ENCODE data around the gene NAIF1.

Gene NAIF1

DNA sequence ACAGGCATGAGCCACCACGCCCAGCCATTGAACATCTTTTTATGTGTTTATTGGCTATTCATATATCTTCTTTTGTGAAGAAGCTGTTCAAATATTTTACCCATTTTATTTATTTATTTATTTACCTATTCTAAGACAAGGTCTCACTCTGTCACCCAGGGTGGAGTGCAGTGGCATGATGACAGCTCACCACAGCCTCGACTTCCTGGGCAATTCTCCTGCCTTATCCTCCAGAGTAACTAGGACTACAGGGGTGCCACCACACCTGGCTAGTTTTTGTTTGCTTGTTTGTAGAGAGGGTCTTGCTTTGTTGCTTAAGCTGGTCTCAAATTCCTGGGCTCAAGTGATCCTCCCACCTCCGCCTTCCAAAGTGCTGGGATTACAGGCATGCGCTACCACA, 33.5 kb downstream of the NAIF1 start:
- TF ChIP-seq POLR2AphosphoS5 (IDR thresholded peaks at IDR 0.05; ENCODE audit: low read depth, low read length): no peak
- TF ChIP-seq FOXP2 (optimal IDR thresholded peaks at IDR 0.05; ENCODE audit: borderline replicate concordance, extremely low read depth, extremely low read length, insufficient read depth): no peak
- TF ChIP-seq, protein P1, sequence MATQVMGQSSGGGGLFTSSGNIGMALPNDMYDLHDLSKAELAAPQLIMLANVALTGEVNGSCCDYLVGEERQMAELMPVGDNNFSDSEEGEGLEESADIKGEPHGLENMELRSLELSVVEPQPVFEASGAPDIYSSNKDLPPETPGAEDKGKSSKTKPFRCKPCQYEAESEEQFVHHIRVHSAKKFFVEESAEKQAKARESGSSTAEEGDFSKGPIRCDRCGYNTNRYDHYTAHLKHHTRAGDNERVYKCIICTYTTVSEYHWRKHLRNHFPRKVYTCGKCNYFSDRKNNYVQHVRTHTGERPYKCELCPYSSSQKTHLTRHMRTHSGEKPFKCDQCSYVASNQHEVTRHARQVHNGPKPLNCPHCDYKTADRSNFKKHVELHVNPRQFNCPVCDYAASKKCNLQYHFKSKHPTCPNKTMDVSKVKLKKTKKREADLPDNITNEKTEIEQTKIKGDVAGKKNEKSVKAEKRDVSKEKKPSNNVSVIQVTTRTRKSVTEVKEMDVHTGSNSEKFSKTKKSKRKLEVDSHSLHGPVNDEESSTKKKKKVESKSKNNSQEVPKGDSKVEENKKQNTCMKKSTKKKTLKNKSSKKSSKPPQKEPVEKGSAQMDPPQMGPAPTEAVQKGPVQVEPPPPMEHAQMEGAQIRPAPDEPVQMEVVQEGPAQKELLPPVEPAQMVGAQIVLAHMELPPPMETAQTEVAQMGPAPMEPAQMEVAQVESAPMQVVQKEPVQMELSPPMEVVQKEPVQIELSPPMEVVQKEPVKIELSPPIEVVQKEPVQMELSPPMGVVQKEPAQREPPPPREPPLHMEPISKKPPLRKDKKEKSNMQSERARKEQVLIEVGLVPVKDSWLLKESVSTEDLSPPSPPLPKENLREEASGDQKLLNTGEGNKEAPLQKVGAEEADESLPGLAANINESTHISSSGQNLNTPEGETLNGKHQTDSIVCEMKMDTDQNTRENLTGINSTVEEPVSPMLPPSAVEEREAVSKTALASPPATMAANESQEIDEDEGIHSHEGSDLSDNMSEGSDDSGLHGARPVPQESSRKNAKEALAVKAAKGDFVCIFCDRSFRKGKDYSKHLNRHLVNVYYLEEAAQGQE (IDR thresholded peaks at IDR 0.05; ENCODE audit: insufficient read depth in 1 of 2, low read depth in 2 of 2, low read length in 2 of 2): no peak
- TF ChIP-seq SIN3A (IDR thresholded peaks at IDR 0.05; ENCODE audit: borderline replicate concordance, insufficient read depth, low read length): no peak
- no peak for TF ChIP-seq TAF1 (IDR thresholded peaks at IDR 0.05; ENCODE audit: borderline replicate concordance, insufficient read depth, low read length)

DNA sequence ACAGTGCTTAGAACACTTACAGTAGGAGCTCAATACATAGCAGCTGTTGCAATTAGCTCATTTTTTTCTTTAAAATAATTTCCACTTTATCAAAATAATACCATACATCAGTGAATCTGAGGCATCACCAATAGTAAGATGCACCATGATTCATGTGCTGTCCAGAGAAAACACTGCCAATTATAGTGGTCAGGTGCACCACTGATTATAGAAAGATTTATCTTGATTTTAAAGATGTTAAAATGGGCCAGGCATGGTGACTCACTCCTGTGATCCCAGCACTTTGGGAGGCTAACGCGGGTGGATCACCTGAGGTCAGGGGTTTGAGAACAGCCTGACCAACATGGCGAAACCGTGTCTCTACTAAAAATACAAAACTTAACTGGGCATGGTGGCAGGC, 39.4 kb downstream of the NAIF1 start:
- TF ChIP-seq FOXP2 (optimal IDR thresholded peaks at IDR 0.05; ENCODE audit: borderline replicate concordance, extremely low read depth, extremely low read length, insufficient read depth) (no peak), POLR2AphosphoS5 (IDR thresholded peaks at IDR 0.05; ENCODE audit: low read depth, low read length) (no peak), TAF1 (IDR thresholded peaks at IDR 0.05; ENCODE audit: borderline replicate concordance, insufficient read depth, low read length) (no peak)
- TF ChIP-seq, protein P1 (IDR thresholded peaks at IDR 0.05; ENCODE audit: insufficient read depth in 1 of 2, low read depth in 2 of 2, low read length in 2 of 2): no peak

GRCh38 chr9:128026773-128027541, 40.2 kb downstream of the NAIF1 start:
- TF ChIP-seq TAF1 (IDR thresholded peaks at IDR 0.05; ENCODE audit: borderline replicate concordance, insufficient read depth, low read length): no peak
- no peak for TF ChIP-seq SIN3A (IDR thresholded peaks at IDR 0.05; ENCODE audit: borderline replicate concordance, insufficient read depth, low read length)
- TF ChIP-seq FOXP2 (optimal IDR thresholded peaks at IDR 0.05; ENCODE audit: borderline replicate concordance, extremely low read depth, extremely low read length, insufficient read depth): no peak
- TF ChIP-seq, protein P1 (IDR thresholded peaks at IDR 0.05; ENCODE audit: insufficient read depth in 1 of 2, low read depth in 2 of 2, low read length in 2 of 2): no peak
- TF ChIP-seq POLR2AphosphoS5 (IDR thresholded peaks at IDR 0.05; ENCODE audit: low read depth, low read length): no peak

- no peak for TF ChIP-seq TAF1 (IDR thresholded peaks at IDR 0.05; ENCODE audit: borderline replicate concordance, insufficient read depth, low read length)
These were observed 40.8 kb downstream of the NAIF1 start for GRCh38 chr9:128026255-128026772.

- no peak for TF ChIP-seq TAF1 (IDR thresholded peaks at IDR 0.05; ENCODE audit: borderline replicate concordance, insufficient read depth, low read length)
- TF ChIP-seq POLR2AphosphoS5 (IDR thresholded peaks at IDR 0.05; ENCODE audit: low read depth, low read length): no peak
- no peak for TF ChIP-seq SIN3A (IDR thresholded peaks at IDR 0.05; ENCODE audit: borderline replicate concordance, insufficient read depth, low read length)
- TF ChIP-seq, protein P1 (IDR thresholded peaks at IDR 0.05; ENCODE audit: insufficient read depth in 1 of 2, low read depth in 2 of 2, low read length in 2 of 2): no peak
These were observed 41.4 kb downstream of the NAIF1 start for GRCh38 chr9:128025736-128026135.

Measured in PFSK-1 (cell line).